ENCODE measurements around the gene BAX. TPM values are rescaled to one million over a fixed set of nuclear protein-coding genes. Genes with fewer than 3 reads are reported as not detected.

The BAX gene
- total and polyA plus RNA-seq, 2 of the 13 experiments (the other 11 are each of a cell fraction or from before 2014, with no cell fraction given): 139 to 176 TPM

- peak; percentile 59; the same call in 1 of the 2 replicates for TF ChIP-seq ZNF772 (CRISPR knock-in tag; IDR thresholded peaks at IDR 0.05)
- TF ChIP-seq TIGD3 (CRISPR knock-in tag; IDR thresholded peaks at IDR 0.05; ENCODE audit: borderline replicate concordance): no peak
- no peak for TF ChIP-seq ZSCAN21 (CRISPR knock-in tag; IDR thresholded peaks at IDR 0.05; ENCODE audit: borderline replicate concordance)
- peak; percentile 73; the same call in 1 of the 2 replicates for TF ChIP-seq ZNF350 (CRISPR knock-in tag; IDR thresholded peaks at IDR 0.05; ENCODE audit: borderline replicate concordance, low read depth)
- peak; percentile 49; the same call in 1 of the 2 replicates for TF ChIP-seq ZFX (CRISPR knock-in tag; IDR thresholded peaks at IDR 0.05; ENCODE audit: low read depth)
- no peak for TF ChIP-seq MYNN (CRISPR knock-in tag; IDR thresholded peaks at IDR 0.05; ENCODE audit: low read depth)
- no peak for TF ChIP-seq ZNF260 (CRISPR knock-in tag; IDR thresholded peaks at IDR 0.05; ENCODE audit: borderline replicate concordance, low read depth)
- peak; percentile 32; the same call in 1 of the 2 replicates for TF ChIP-seq RBFOX2 (IDR thresholded peaks at IDR 0.05; ENCODE audit: low read depth, low read length)
- no peak for TF ChIP-seq BRD4 (CRISPR knock-in tag; IDR thresholded peaks at IDR 0.05)
- no peak for TF ChIP-seq CTCF (CRISPR knock-in tag; IDR thresholded peaks at IDR 0.05)
- TF ChIP-seq KLF11 (CRISPR knock-in tag; IDR thresholded peaks at IDR 0.05): no peak
- TF ChIP-seq ATF1 (CRISPR knock-in tag; IDR thresholded peaks at IDR 0.05): no peak
- TF ChIP-seq MAFG (CRISPR knock-in tag; IDR thresholded peaks at IDR 0.05): peak; percentile 83
- no peak for TF ChIP-seq CAMTA2 (CRISPR knock-in tag; IDR thresholded peaks at IDR 0.05; ENCODE audit: borderline replicate concordance)
- peak; percentile 96 for TF ChIP-seq HIC2 (CRISPR knock-in tag; IDR thresholded peaks at IDR 0.05; ENCODE audit: low read depth)
- TF ChIP-seq NR2F1 (CRISPR knock-in tag; IDR thresholded peaks at IDR 0.05): peak; percentile 89 to 91
- TF ChIP-seq HNRNPL (IDR thresholded peaks at IDR 0.05; ENCODE audit: low read depth, low read length): peak; percentile 94
- TF ChIP-seq BCL3 (CRISPR knock-in tag; IDR thresholded peaks at IDR 0.05): no peak
- TF ChIP-seq ARNTL (CRISPR knock-in tag; IDR thresholded peaks at IDR 0.05): no peak
- no peak for TF ChIP-seq ZNF615 (CRISPR knock-in tag; IDR thresholded peaks at IDR 0.05; ENCODE audit: borderline replicate concordance)
- peak; percentile 85 for TF ChIP-seq SOX5 (CRISPR knock-in tag; IDR thresholded peaks at IDR 0.05; ENCODE audit: borderline replicate concordance)
- TF ChIP-seq ZNF10 (CRISPR knock-in tag; IDR thresholded peaks at IDR 0.05; ENCODE audit: borderline replicate concordance, low read depth): no peak
- TF ChIP-seq ZNF382 (CRISPR knock-in tag; IDR thresholded peaks at IDR 0.05; ENCODE audit: borderline replicate concordance): no peak
- TF ChIP-seq ZSCAN22 (CRISPR knock-in tag; IDR thresholded peaks at IDR 0.05): no peak
- TF ChIP-seq NFE2L2 (IDR thresholded peaks at IDR 0.05; ENCODE audit: low read length): peak; percentile 24; the same call in 1 of the 2 replicates
- TF ChIP-seq IRX3 (CRISPR knock-in tag; IDR thresholded peaks at IDR 0.05; ENCODE audit: borderline replicate concordance, low read depth): no peak
These were observed 47.0 kb upstream of the BAX start (continued) for GRCh38 chr19:48907671-48908070.
